Measurements from ENCODE around the gene CLDND1. TPM values are rescaled to one million over a fixed set of nuclear protein-coding genes. Genes with fewer than 3 reads are reported as not detected.

CLDND1 gene
- total RNA-seq, 1 experiment from 2014 or later = 77.3 TPM

GRCh38 chr3:98550833-98551232, 28.1 kb upstream of the CLDND1 start:
- H3K27me3 ChIP-seq (ENCODE audit: control insufficient read depth, insufficient read depth, low read length) = peaks cover 25% of the 10 kb centered on the region

GRCh38 chr3:98548544-98548943, 25.8 kb upstream of the CLDND1 start:
- BruUV-seq (replicated peaks) = no TSS peak
- no peak for DNase-seq (ENCODE audit: low read depth, low spot score)
- Histone ChIP-seq H3K4me1 (ENCODE audit: control insufficient read depth, insufficient read depth, low read length) (no peaks in the 10 kb centered on the region), H3K9me3 (ENCODE audit: control insufficient read depth, insufficient read depth, low read depth, low read length) (no peaks in the 10 kb centered on the region), H3K4me3 (ENCODE audit: low read depth in 2 of 2, low read length in 2 of 2) (no peak overlapping the region), H3K27me3 (ENCODE audit: control insufficient read depth, insufficient read depth, low read length) (peaks cover 28% of the 10 kb centered on the region), H3K27ac (ENCODE audit: low read length) (no peak overlapping the region), H3K36me3 (ENCODE audit: control insufficient read depth, insufficient read depth, low read length) (no peaks in the 10 kb centered on the region)
- in situ Hi-C loops (cut with HindIII; ENCODE audit: low pct_unique_long_range_greater_than_20kb, low sequenced_read_pairs) = no loop called here
- POLR2A ChIA-PET = no interaction called here
- ATAC-seq = no peak
- no peak for TF ChIP-seq SIN3A (IDR thresholded peaks at IDR 0.05; ENCODE audit: borderline replicate concordance, insufficient read depth, low read depth, low read length)
- no peak for TF ChIP-seq TCF7L2 (IDR thresholded peaks at IDR 0.05; ENCODE audit: low read depth, low read length)
- TF ChIP-seq, protein P1, sequence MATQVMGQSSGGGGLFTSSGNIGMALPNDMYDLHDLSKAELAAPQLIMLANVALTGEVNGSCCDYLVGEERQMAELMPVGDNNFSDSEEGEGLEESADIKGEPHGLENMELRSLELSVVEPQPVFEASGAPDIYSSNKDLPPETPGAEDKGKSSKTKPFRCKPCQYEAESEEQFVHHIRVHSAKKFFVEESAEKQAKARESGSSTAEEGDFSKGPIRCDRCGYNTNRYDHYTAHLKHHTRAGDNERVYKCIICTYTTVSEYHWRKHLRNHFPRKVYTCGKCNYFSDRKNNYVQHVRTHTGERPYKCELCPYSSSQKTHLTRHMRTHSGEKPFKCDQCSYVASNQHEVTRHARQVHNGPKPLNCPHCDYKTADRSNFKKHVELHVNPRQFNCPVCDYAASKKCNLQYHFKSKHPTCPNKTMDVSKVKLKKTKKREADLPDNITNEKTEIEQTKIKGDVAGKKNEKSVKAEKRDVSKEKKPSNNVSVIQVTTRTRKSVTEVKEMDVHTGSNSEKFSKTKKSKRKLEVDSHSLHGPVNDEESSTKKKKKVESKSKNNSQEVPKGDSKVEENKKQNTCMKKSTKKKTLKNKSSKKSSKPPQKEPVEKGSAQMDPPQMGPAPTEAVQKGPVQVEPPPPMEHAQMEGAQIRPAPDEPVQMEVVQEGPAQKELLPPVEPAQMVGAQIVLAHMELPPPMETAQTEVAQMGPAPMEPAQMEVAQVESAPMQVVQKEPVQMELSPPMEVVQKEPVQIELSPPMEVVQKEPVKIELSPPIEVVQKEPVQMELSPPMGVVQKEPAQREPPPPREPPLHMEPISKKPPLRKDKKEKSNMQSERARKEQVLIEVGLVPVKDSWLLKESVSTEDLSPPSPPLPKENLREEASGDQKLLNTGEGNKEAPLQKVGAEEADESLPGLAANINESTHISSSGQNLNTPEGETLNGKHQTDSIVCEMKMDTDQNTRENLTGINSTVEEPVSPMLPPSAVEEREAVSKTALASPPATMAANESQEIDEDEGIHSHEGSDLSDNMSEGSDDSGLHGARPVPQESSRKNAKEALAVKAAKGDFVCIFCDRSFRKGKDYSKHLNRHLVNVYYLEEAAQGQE (IDR thresholded peaks at IDR 0.05; ENCODE audit: insufficient read depth in 1 of 2, low read depth in 2 of 2, low read length in 1 of 2) = no peak
- TF ChIP-seq CTCF (IDR thresholded peaks at IDR 0.05) = no peak
- TF ChIP-seq POLR2AphosphoS5 (IDR thresholded peaks at IDR 0.05; ENCODE audit: low read depth, low read length) = no peak
- intact Hi-C loops (cut with micrococcal nuclease; ENCODE audit: unreplicated experiment) = no loop called here
- CTCF ChIA-PET = no interaction called here

More at GRCh38 chr3:98550833-98551232, 28.1 kb upstream of the CLDND1 start:
- in situ Hi-C loops (cut with HindIII; ENCODE audit: low pct_unique_long_range_greater_than_20kb, low sequenced_read_pairs) = no loop called here
- ChIA-PET CTCF (no interaction called here), POLR2A (no interaction called here)
- no peaks in the 10 kb centered on the region for H3K4me1 ChIP-seq (ENCODE audit: control insufficient read depth, insufficient read depth, low read length)
- no peak overlapping the region for H3K4me3 ChIP-seq (ENCODE audit: low read depth in 2 of 2, low read length in 2 of 2)
- intact Hi-C loops (cut with micrococcal nuclease; ENCODE audit: unreplicated experiment) = no loop called here
- TF ChIP-seq, protein P1 (IDR thresholded peaks at IDR 0.05; ENCODE audit: insufficient read depth in 1 of 2, low read depth in 2 of 2, low read length in 1 of 2) = no peak
- no peak for TF ChIP-seq POLR2AphosphoS5 (IDR thresholded peaks at IDR 0.05; ENCODE audit: low read depth, low read length)
- ATAC-seq = no peak
- no peak for DNase-seq (ENCODE audit: low read depth, low spot score)
- no peaks in the 10 kb centered on the region for H3K9me3 ChIP-seq (ENCODE audit: control insufficient read depth, insufficient read depth, low read depth, low read length)
- no TSS peak for BruUV-seq (replicated peaks)
- no peak overlapping the region for H3K27ac ChIP-seq (ENCODE audit: low read length)
- no peaks in the 10 kb centered on the region for H3K36me3 ChIP-seq (ENCODE audit: control insufficient read depth, insufficient read depth, low read length)

Measured in Panc1 (cell line).